ENCODE data around the gene PDLIM3.

DNA sequence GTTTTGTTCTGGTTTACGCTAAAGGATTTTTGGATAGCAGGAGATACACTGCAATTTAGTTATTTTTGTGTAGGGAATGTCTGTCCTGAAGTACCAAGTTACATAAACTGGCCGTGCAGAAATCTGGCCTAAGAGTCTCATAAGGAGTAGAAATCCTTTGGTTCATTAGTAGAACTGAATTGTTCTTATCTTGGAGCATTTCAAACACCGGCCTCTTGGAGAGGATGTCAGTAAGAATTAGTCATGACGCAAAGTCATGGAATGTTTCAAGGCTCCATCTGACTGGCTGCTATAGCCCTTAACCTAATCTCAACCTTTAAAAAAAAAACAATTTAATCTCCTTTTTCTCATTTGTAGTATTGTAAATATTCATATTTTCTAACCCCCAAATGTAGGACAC, 15.2 kb downstream of the PDLIM3 start:
- TF ChIP-seq, protein P1, sequence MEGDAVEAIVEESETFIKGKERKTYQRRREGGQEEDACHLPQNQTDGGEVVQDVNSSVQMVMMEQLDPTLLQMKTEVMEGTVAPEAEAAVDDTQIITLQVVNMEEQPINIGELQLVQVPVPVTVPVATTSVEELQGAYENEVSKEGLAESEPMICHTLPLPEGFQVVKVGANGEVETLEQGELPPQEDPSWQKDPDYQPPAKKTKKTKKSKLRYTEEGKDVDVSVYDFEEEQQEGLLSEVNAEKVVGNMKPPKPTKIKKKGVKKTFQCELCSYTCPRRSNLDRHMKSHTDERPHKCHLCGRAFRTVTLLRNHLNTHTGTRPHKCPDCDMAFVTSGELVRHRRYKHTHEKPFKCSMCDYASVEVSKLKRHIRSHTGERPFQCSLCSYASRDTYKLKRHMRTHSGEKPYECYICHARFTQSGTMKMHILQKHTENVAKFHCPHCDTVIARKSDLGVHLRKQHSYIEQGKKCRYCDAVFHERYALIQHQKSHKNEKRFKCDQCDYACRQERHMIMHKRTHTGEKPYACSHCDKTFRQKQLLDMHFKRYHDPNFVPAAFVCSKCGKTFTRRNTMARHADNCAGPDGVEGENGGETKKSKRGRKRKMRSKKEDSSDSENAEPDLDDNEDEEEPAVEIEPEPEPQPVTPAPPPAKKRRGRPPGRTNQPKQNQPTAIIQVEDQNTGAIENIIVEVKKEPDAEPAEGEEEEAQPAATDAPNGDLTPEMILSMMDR (IDR thresholded peaks at IDR 0.05; ENCODE audit: borderline replicate concordance, extremely low read depth, low read length, poor library complexity, severe bottlenecking): no peak
- TF ChIP-seq EZH2 (IDR thresholded peaks at IDR 0.05; ENCODE audit: borderline replicate concordance, low read depth, low read length, severe bottlenecking): no peak

Data from DND-41 (cell line).